ENCODE results near the gene ELAC1. TPM values are rescaled to one million over a fixed set of nuclear protein-coding genes. Genes with fewer than 3 reads are reported as not detected.

Gene ELAC1
- total and polyA plus RNA-seq, 2 experiments from 2014 or later, result 2.8 to 3.2 TPM

GRCh38 chr18:50953822-50954221 lies 14.0 kb upstream of the ELAC1 start (continued):
- TF ChIP-seq ZNF462 (CRISPR knock-in tag; IDR thresholded peaks at IDR 0.05), result no peak

DNA sequence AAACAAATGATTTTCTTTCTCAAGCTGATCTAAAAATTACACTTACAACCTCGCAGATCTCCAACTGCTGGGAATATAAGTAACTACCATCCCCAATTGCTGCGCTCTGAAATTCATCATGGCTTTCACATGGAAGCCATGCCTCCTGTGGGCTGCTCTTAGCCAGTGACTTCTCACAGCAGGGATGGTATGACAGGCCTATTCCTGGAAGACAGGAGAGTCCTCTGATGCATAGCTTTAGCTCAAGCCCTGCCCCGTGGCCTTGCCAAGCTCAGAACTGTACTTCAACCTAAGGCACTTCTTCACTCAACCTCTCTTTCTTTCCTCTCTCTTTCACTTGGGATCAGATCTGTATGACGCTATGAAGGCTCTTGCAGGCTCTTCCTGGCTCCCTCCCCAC lies 12.6 kb upstream of the ELAC1 start:
- ATAC-seq (peak; percentile 89), DNase-seq (ENCODE audit: low spot score) (peak; percentile 39)
- Mint-ChIP-seq H3K4me3 (no peak overlapping the region), H3K36me3 (ENCODE audit: low read depth) (no peaks in the 10 kb centered on the region), H3K27ac (no peak overlapping the region), H3K27me3 (ENCODE audit: insufficient read depth, low read depth, poor library complexity) (no peaks in the 10 kb centered on the region), H3K4me1 (peaks cover 8% of the 10 kb centered on the region), H3K9me3 (no peaks in the 10 kb centered on the region)
- TF ChIP-seq JUNB (IDR thresholded peaks at IDR 0.05; ENCODE audit: unreplicated experiment) (no peak), ETS1 (IDR thresholded peaks at IDR 0.05) (no peak)
- no peaks in the 10 kb centered on the region for H3K4me1 ChIP-seq (ENCODE audit: insufficient read depth)
- no peaks in the 10 kb centered on the region for H3K27me3 ChIP-seq (ENCODE audit: insufficient read depth)
- no peaks in the 10 kb centered on the region for H3K36me3 ChIP-seq (ENCODE audit: insufficient read depth)
- no peak overlapping the region for H3K27ac ChIP-seq (ENCODE audit: low read depth)
- H3K9me2 ChIP-seq (ENCODE audit: insufficient read depth), result no peaks in the 10 kb centered on the region
- no peaks in the 10 kb centered on the region for H3K79me2 ChIP-seq (replicated peaks; ENCODE audit: insufficient read depth)
- no peak overlapping the region for H3K4me3 ChIP-seq
- H2AFZ ChIP-seq, result no peak overlapping the region
- H3K4me2 ChIP-seq, result no peak overlapping the region
- no peaks in the 10 kb centered on the region for H3F3A ChIP-seq (replicated peaks; ENCODE audit: low read depth)
- H4K20me1 ChIP-seq (replicated peaks; ENCODE audit: insufficient read depth), result no peaks in the 10 kb centered on the region

DNA sequence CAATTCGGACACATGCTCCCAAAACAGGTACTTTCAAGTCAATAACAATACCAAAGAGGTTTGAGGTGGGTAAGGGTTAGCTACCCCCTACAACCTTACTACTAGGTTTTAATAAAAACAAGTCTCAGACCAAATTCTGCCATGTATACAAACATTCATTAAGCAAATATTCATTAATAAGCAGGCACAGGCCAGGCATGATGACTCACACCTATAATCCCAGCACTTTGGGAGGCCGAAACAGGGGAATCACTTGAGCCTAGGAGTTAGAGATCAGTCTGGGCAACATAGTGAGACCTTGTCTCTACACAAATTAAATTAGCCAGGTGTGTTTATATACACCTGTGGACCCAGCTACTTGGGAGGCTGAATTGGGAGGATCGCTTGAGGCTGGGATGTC lies 11.7 kb upstream of the ELAC1 start:
- DNase-seq (ENCODE audit: low spot score) (no peak), ATAC-seq (no peak)
- Histone ChIP-seq H3K36me3 (ENCODE audit: insufficient read depth) (peaks cover 4% of the 10 kb centered on the region; the same call in 1 of the 2 replicates), H3K79me2 (replicated peaks; ENCODE audit: insufficient read depth) (no peaks in the 10 kb centered on the region), H3K9me2 (ENCODE audit: insufficient read depth) (no peaks in the 10 kb centered on the region), H3K4me3 (no peak overlapping the region), H2AFZ (no peak overlapping the region), H3F3A (replicated peaks; ENCODE audit: low read depth) (no peaks in the 10 kb centered on the region), H3K27me3 (ENCODE audit: insufficient read depth) (no peaks in the 10 kb centered on the region), H4K20me1 (replicated peaks; ENCODE audit: insufficient read depth) (no peaks in the 10 kb centered on the region), H3K4me1 (ENCODE audit: insufficient read depth) (no peaks in the 10 kb centered on the region), H3K4me2 (no peak overlapping the region), H3K27ac (ENCODE audit: low read depth) (no peak overlapping the region)
- peaks cover 8% of the 10 kb centered on the region for H3K4me1 Mint-ChIP-seq
- peaks cover 5% of the 10 kb centered on the region for H3K9me3 Mint-ChIP-seq
- H3K4me3 Mint-ChIP-seq, result no peak overlapping the region
- H3K36me3 Mint-ChIP-seq (ENCODE audit: low read depth), result peaks cover 5% of the 10 kb centered on the region; the same call in 2 of the 3 replicates
- H3K27ac Mint-ChIP-seq, result no peak overlapping the region
- H3K27me3 Mint-ChIP-seq (ENCODE audit: insufficient read depth, low read depth, poor library complexity), result no peaks in the 10 kb centered on the region
- TF ChIP-seq ZNF331 (CRISPR knock-in tag; IDR thresholded peaks at IDR 0.05; ENCODE audit: low read depth) (no peak), STAT1 (IDR thresholded peaks at IDR 0.05; ENCODE audit: unreplicated experiment) (no peak), ZNF114 (CRISPR knock-in tag; IDR thresholded peaks at IDR 0.05) (no peak), ETS1 (IDR thresholded peaks at IDR 0.05) (no peak), CREB1 (CRISPR knock-in tag; IDR thresholded peaks at IDR 0.05; ENCODE audit: low read depth) (no peak), POLR2AphosphoS5 (IDR thresholded peaks at IDR 0.05; ENCODE audit: low read depth) (no peak)
